Hematopoietic multipotent progenitor cell treated with erythropoietin and hydrocortisone succinate and interleukin-3 and kit ligand, for 4 days (in vitro differentiated cells): ENCODE results near the gene TSHZ2.

Source experiments
- DNase-seq: peaks from one replicate; pipeline ENCODE4 v3.0.0-alpha.2; 2015

Gene TSHZ2

GRCh38 chr20:53330601-53331140 lies 358.5 kb downstream of the TSHZ2 start:
- DNase-seq, result no peak

GRCh38 chr20:53331151-53331973 lies 359.2 kb downstream of the TSHZ2 start:
- DNase-seq, result peak; percentile 8

GRCh38 chr20:53332022-53332837 lies 360.1 kb downstream of the TSHZ2 start:
- DNase-seq, result no peak

GRCh38 chr20:53334861-53335260 lies 362.7 kb downstream of the TSHZ2 start:
- no peak for DNase-seq

GRCh38 chr20:53335555-53335954 lies 363.4 kb downstream of the TSHZ2 start:
- no peak for DNase-seq

- no peak for DNase-seq
Measured at GRCh38 chr20:53336892-53337291, 364.7 kb downstream of the TSHZ2 start.

- DNase-seq, result no peak
Measured at GRCh38 chr20:53337390-53338101, 365.4 kb downstream of the TSHZ2 start.

GRCh38 chr20:53338716-53339115 lies 366.6 kb downstream of the TSHZ2 start:
- DNase-seq, result no peak

- no peak for DNase-seq
Measured at GRCh38 chr20:53342429-53342828, 370.3 kb downstream of the TSHZ2 start.

- DNase-seq, result no peak
Measured at GRCh38 chr20:53343448-53343847, 371.3 kb downstream of the TSHZ2 start.

GRCh38 chr20:53344891-53345290 lies 372.7 kb downstream of the TSHZ2 start:
- no peak for DNase-seq

- DNase-seq, result no peak
Measured at GRCh38 chr20:53345536-53346334, 373.6 kb downstream of the TSHZ2 start.

GRCh38 chr20:53346335-53346648 lies 374.1 kb downstream of the TSHZ2 start:
- DNase-seq, result no peak

GRCh38 chr20:53349730-53350129 lies 377.6 kb downstream of the TSHZ2 start:
- DNase-seq, result no peak

GRCh38 chr20:53352727-53353440 lies 380.7 kb downstream of the TSHZ2 start:
- no peak for DNase-seq

GRCh38 chr20:53354314-53354713 lies 382.2 kb downstream of the TSHZ2 start:
- DNase-seq, result no peak

GRCh38 chr20:53355790-53356189 lies 383.6 kb downstream of the TSHZ2 start:
- DNase-seq, result no peak

GRCh38 chr20:53359425-53359824 lies 387.3 kb downstream of the TSHZ2 start:
- DNase-seq, result no peak

- no peak for DNase-seq
Measured at GRCh38 chr20:53360852-53361251, 388.7 kb downstream of the TSHZ2 start.

- DNase-seq, result no peak
Measured at GRCh38 chr20:53362736-53363135, 390.6 kb downstream of the TSHZ2 start.

- no peak for DNase-seq
Measured at GRCh38 chr20:53364646-53365045, 392.5 kb downstream of the TSHZ2 start.

GRCh38 chr20:53365076-53365475 lies 392.9 kb downstream of the TSHZ2 start:
- no peak for DNase-seq
